HG03025 (cell line): Measurements from ENCODE around the gene FAM120B.

Experiments used
- ATAC-seq: cut with Tn5 transposase; IDR thresholded peaks from one replicate; pipeline ENCODE4 v1.9.1; 2021; ENCODE audit warnings: mild to moderate bottlenecking, moderate library complexity; ENCODE audit not compliant: unreplicated experiment, low FRiP score

Gene FAM120B

GRCh38 chr6:170272341-170273065 is 34.1 kb upstream of the FAM120B start:
- peak; percentile 18 for ATAC-seq

DNA sequence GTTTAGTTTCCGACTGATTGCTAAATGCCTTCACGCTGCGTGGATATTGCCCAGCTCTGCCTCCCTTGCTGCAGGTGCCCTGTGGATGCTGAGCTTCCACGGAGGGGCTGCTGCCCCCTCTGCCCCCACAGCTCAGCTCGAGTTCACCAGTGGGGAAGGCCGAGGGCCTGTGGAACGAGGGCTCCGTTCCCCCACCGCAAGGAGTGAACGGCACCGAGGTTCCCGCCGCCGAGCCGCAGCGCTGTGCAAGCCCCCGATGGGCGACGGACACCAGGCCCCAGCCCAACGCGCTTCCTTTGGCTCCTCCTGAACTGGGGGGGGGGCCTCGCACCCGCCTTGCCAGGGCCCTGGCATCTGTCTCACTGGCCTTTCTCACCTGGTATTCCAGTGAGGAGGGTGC is 33.4 kb upstream of the FAM120B start:
- no peak for ATAC-seq

- ATAC-seq = no peak
Observed at GRCh38 chr6:170273681-170274080, 32.9 kb upstream of the FAM120B start.

GRCh38 chr6:170274713-170275560 is 31.6 kb upstream of the FAM120B start:
- ATAC-seq = no peak

DNA sequence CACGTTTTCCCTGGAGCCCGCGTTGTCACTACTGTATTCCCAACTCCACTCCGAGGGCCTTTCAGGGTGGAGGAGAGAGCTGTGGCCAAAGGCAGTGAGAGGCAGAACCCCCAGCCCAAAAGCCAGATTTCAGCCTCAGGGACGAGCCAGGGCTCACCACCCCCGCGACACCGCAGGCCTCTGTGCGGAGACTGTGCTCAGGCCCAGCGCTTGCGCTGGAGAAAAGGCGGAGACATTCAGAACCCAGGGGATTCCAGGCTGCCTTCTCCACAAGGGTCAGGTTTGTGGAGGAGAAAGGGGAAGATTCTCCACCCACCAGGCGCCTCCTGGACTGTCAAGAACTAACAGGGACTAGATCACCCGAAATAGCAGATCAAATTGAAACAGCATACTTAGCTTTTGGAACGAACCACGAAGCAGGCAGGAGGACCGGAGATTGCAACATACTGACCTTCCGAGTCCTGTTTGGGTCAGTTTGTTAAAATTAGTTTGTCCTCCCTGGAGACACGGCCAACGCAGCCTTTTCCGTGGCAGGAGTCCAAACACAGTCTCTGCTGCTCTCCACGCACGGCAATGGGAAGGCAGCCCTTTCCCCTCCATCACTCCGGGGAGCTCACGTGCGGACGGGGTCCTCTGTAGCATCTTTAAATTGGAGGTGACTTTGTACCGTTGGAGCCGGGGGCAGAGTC is 30.0 kb upstream of the FAM120B start:
- no peak for ATAC-seq

DNA sequence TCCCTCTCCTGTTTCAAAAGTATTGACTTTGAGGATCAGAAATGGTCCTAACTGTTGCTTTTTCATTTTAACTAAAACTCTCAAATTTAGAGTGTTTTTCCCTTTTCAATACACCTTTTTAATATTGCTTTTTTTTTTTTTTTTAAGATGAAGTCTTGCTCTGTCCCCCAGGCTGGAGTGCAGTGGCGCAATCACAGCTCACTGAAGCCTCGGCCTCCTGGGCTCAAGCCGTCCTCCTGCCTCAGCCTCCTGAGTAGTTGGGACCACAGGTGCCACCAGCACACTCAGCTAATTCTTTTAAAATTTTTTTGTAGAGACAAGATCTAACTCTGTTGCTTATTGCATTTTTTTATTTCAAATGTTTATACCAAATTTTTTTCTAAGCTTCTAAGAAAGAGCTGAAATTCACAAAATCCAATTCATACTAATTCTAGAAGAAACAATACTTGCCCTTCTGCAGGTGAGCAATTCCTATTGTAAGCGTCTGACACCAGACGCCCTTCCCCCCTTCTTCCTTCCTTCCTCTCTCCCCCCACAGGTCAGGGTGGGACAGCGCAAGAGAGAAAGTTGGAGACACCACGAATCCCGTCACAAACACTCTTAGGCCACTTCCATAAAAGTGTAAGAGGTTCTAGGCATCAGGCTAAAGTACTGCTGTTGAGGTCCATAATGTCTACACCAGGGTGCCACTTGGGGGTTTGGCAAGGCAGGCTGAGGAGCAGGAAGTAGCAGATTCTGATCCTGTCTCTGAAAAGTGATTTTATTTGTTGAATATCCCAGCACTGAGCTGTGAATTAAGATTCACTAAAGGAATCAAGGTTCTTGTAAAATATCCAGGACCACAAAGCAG is 28.4 kb upstream of the FAM120B start:
- ATAC-seq = no peak

DNA sequence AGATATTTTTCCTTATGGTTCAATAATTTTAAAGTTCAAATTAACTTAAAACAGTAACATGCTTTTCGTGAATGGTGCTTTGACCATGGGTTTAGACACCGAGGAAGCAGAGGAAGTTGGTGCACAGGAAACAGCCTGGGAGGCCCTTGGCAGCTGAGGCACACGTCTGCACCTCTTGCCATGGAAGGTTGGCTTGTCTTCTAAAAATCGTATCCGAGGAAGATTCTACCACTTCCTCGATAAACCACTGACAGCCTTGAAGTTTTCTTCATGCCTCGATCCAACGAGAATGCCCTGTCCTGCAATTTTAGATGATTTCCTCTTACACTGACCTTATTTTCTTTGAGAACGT is 27.8 kb upstream of the FAM120B start:
- no peak for ATAC-seq

- ATAC-seq = no peak
Observed at GRCh38 chr6:170279426-170279825, 27.1 kb upstream of the FAM120B start.

DNA sequence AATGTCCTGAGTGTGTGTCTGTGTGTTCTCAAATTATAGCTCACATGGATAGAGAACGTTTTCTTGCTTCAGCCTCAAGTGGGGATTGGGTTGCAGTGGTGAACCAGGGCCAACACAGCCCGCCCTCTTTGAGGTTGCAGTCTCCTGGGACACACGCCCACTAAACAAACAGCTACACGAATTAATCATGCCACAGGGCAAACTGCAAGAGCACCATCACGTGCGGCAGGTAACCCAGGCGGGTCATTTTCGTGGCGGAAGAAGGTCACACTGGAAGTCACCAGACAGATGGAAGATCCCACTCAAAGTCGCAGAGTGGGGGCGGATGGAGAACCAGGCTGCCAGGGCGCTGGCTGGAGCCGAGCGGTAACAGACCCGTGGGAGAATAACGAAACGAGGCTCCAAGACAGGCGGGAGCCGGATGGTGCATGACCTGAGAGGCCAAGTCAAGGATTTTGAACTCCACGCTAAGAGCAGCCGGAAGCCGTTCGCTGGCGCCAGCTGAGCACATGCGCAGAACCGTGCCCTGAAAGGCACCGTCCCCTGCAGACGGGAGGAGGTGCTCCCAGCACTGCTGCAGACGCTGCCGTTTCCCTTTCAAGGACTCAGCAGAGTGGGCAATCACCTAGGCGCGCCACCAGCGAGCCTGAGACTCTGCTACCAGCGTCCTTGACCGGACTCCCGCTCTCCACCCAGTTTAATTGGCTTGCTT is 26.4 kb upstream of the FAM120B start:
- no peak for ATAC-seq

GRCh38 chr6:170280689-170281045 is 25.9 kb upstream of the FAM120B start:
- ATAC-seq = no peak

- no peak for ATAC-seq
Observed at GRCh38 chr6:170281331-170282292, 24.9 kb upstream of the FAM120B start.

- no peak for ATAC-seq
Observed at GRCh38 chr6:170282512-170283158, 23.9 kb upstream of the FAM120B start.

DNA sequence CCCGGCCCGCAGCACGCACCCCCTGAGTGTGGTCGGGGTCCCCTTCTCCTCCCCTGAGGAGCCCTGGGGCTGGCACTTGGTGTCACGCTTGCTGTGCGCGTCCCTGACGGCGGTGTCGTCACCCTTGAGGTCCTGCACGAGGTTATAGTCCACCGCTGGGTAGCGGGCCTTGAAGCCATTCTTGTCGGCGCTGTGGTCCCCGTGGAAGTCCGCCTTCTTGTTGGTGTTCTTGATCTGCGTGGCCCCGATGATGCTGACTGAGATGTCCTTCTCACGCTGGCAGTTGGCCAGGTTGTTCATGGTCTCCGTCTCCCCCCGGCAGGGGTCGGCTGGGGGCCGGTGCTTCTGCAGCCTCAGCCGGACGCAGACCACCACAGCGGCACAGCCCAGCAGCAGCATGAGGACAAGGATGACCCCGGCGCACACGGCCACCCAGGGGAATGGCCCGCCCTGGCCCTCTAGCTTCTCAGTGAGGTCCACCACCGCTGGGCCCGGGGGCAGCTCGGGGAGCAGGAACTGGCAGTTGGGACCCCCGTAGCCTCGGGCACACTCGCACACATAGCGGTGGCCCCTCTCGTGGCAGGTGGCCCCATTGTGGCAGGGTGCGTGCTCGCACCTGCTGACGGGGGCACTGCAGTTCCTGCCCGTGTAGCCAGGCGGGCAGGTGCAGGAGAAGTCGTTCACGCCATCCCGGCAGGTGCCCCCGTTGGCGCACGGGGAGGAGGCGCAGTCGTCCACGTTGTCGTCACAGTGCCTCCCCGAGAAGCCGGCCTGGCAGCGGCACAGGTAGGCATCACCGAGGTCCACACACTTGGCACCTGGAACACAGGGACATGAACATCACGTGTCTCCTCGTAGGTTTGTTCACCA is 23.1 kb upstream of the FAM120B start:
- no peak for ATAC-seq

- ATAC-seq = no peak
Observed at GRCh38 chr6:170284126-170284773, 22.3 kb upstream of the FAM120B start.

GRCh38 chr6:170284866-170285469 is 21.6 kb upstream of the FAM120B start:
- no peak for ATAC-seq

DNA sequence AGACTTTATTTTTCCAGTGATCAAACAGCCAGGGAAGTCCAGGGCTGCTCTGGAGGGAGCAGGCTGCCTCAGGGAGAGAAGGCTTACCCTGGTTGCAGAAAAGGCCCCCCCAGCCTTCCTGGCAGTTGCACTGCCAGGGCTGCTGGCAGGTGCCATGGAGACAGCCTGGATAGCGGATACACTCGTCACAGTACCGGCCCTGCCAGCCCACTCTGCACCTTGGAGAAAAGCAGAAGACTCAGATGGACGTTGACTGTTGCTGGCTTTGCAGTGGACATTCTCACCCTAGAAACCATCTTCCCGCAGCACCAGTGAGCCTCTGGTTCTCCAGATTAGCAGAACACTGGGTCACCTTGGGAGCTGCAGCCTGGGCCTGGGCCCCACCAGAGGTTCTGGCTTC is 21.1 kb upstream of the FAM120B start:
- ATAC-seq = no peak
